SK-N-MC (cell line): ENCODE data around the gene NEGR1.

Experiments used
- EZH2 ChIP-seq: fragments of 200-600 bp; sonication (generic); IDR thresholded peaks from one replicate; pipeline ENCODE4 v1.6.1; 2017; ENCODE audit warnings: antibody characterized with exemption
- POLR2AphosphoS5 ChIP-seq: IDR thresholded peaks from 2 replicates; pipeline ENCODE4 v1.6.1; 2012; ENCODE audit warnings: mild to moderate bottlenecking, low read depth, low read length, borderline replicate concordance

- no peak for TF ChIP-seq EZH2
- no peak for TF ChIP-seq POLR2AphosphoS5
Observed at GRCh38 chr1:72280711-72281110, 1.6 kb downstream of the NEGR1 start.
